K562 (cell line): ENCODE results near the gene SCAMP3. TPM values are rescaled to one million over a fixed set of nuclear protein-coding genes. Genes with fewer than 3 reads are reported as not detected.
A peak's percentile ranks its signal among the peaks of the same experiment; 100 is the strongest.

Experiments used
- ATF1 ChIP-seq, 2 experiments: fragments of 450-650 bp in 1 of 2; IDR thresholded peaks; 2 replicates each; pipeline ENCODE4 v1.6.1; 2016; ENCODE audit warnings: missing compliant biosample characterization in 1 of 2, missing genetic modification characterization in 1 of 2
- BCL6 ChIP-seq: fragments of 250-450 bp; sonication (Bioruptor Pico); IDR thresholded peaks from 2 replicates; pipeline ENCODE4 v1.4.0; 2020
- CBX5 ChIP-seq: IDR thresholded peaks from 2 replicates; pipeline ENCODE4 v1.6.1; 2014; ENCODE audit warnings: low read depth, borderline replicate concordance
- CCNT2 ChIP-seq: IDR thresholded peaks from 2 replicates; pipeline ENCODE4 v1.6.1; 2011; ENCODE audit warnings: borderline replicate concordance, low read depth, mild to moderate bottlenecking, moderate library complexity, mixed read lengths, low read length; ENCODE audit not compliant: insufficient read length; ENCODE audit errors: extremely low read depth
- CEBPG ChIP-seq, 3 experiments: fragments of 200-800 bp in 1 of 3; sonication (Bioruptor generic) in 1 of 3; sonication (generic) in 1 of 3; formaldehyde crosslinking in 1 of 3; IDR thresholded peaks in 2 of 3; conservative IDR thresholded peaks in 1 of 3; 2 replicates each; pipeline versions ENCODE4 v1.6.1 to v1.8.0; 2016 to 2022; ENCODE audit warnings: missing compliant biosample characterization in 2 of 3, missing genetic modification characterization in 2 of 3, mild to moderate bottlenecking in 1 of 3, missing genetic modification reagents in 1 of 3
- E2F8 ChIP-seq: fragments of 450-650 bp; IDR thresholded peaks from 2 replicates; pipeline ENCODE4 v1.7.1; 2018; ENCODE audit warnings: mild to moderate bottlenecking, low read depth; ENCODE audit not compliant: partially characterized antibody
- FOXJ2 ChIP-seq: fragments of 200-800 bp; sonication (Bioruptor generic); IDR thresholded peaks from 2 replicates; pipeline ENCODE4 v1.6.1; 2016; ENCODE audit warnings: missing genetic modification characterization, missing compliant biosample characterization
- HDAC8 ChIP-seq: fragments of 450-650 bp; IDR thresholded peaks from 2 replicates; pipeline ENCODE4 v1.6.1; 2016; ENCODE audit warnings: mild to moderate bottlenecking, missing genetic modification characterization, moderate library complexity, missing compliant biosample characterization
- IFI16 ChIP-seq: fragments of 250-450 bp; sonication (Bioruptor Pico); IDR thresholded peaks from 2 replicates; pipeline ENCODE4 v2.1.2; 2022; ENCODE audit warnings: mild to moderate bottlenecking, inconsistent platforms
- POLR2B ChIP-seq: fragments of 450-650 bp; IDR thresholded peaks from 2 replicates; pipeline ENCODE4 v1.6.1; 2018; ENCODE audit warnings: low read depth; ENCODE audit not compliant: partially characterized antibody
- POLR3A ChIP-seq: IDR thresholded peaks from 2 replicates; pipeline ENCODE4 v1.6.1; 2011; ENCODE audit warnings: borderline replicate concordance, mild to moderate bottlenecking, moderate library complexity; ENCODE audit not compliant: insufficient read length, insufficient read depth; ENCODE audit errors: extremely low read depth
- POU5F1 ChIP-seq: fragments of 150-350 bp; IDR thresholded peaks from 2 replicates; pipeline ENCODE4 v1.6.1; 2014; ENCODE audit warnings: borderline replicate concordance, low read length, low read depth, mild to moderate bottlenecking; ENCODE audit not compliant: partially characterized antibody
- PTRF ChIP-seq: fragments of 450-650 bp; IDR thresholded peaks from 2 replicates; pipeline ENCODE4 v1.6.1; 2016; ENCODE audit warnings: mild to moderate bottlenecking, missing genetic modification characterization, missing compliant biosample characterization
- PYGO2 ChIP-seq: fragments of 450-650 bp; IDR thresholded peaks from 2 replicates; pipeline ENCODE4 v1.6.1; 2016; ENCODE audit warnings: mild to moderate bottlenecking, missing genetic modification characterization, moderate library complexity, missing compliant biosample characterization
- RB1 ChIP-seq: fragments of 450-650 bp; IDR thresholded peaks from 2 replicates; pipeline ENCODE4 v1.6.1; 2017; ENCODE audit warnings: low read depth, mild to moderate bottlenecking
- RBM39 ChIP-seq: fragments of 200-400 bp; formaldehyde crosslinking; optimal IDR thresholded peaks from 2 replicates; pipeline ENCODE3; 2018; ENCODE audit warnings: low read depth, low read length
- SAP30 ChIP-seq: fragments of 200-600 bp; sonication (generic); IDR thresholded peaks from 2 replicates; pipeline ENCODE4 v1.6.1; 2012; ENCODE audit warnings: borderline replicate concordance, low read depth, mild to moderate bottlenecking, moderate library complexity, low read length, control low read depth, inconsistent platforms; ENCODE audit not compliant: insufficient read depth, poor library complexity, severe bottlenecking
- YY1 ChIP-seq, 3 experiments: IDR thresholded peaks; 2 replicates each; pipeline ENCODE4 v1.6.1; 2011; ENCODE audit warnings: low read length in 2 of 3, mild to moderate bottlenecking in 2 of 3, moderate library complexity in 2 of 3, borderline replicate concordance in 1 of 3, control low read depth in 1 of 3, low read depth in 1 of 3; ENCODE audit not compliant: insufficient read depth in 3 of 3, insufficient replicate concordance in 2 of 3, control insufficient read depth in 1 of 3, insufficient read length in 1 of 3; ENCODE audit errors: extremely low read depth in 1 of 3
- ZBTB5 ChIP-seq: fragments of 450-650 bp; IDR thresholded peaks from 2 replicates; pipeline ENCODE4 v1.6.1; 2017; ENCODE audit warnings: antibody characterized with exemption
- ZFPM2 ChIP-seq: fragments of 250-450 bp; sonication (Bioruptor Pico); IDR thresholded peaks from 2 replicates; pipeline ENCODE4 v1.5.1; 2022; ENCODE audit warnings: mild to moderate bottlenecking
- ZNF197 ChIP-seq: fragments of 200-800 bp; sonication (Bioruptor generic); IDR thresholded peaks from 2 replicates; pipeline ENCODE4 v1.6.1; 2016; ENCODE audit warnings: low read depth, missing genetic modification characterization, missing compliant biosample characterization
- ZNF282 ChIP-seq: sonication (generic); formaldehyde crosslinking; IDR thresholded peaks from 2 replicates; pipeline ENCODE4 v1.8.1; 2023; ENCODE audit warnings: missing genetic modification reagents
- polyA plus RNA-seq, 8 experiments: library from polyadenylated mRNA; depleted of rRNA in 4 of 8; stranded (reverse) in 5 of 8; unstranded in 3 of 8; fragments of >200 nt; fragmentation: Nextera tagmentation in 2 of 8; fragmentation: Illumina TruSeq in 1 of 8; extraction: Ambion mirVana in 2 of 8; extraction: Trizol in 1 of 8; gene quantifications; 2 replicates each; pipeline versions ENCODE4 v1.2.1 to v1.2.3, GENCODE V29; 2011 to 2014; ENCODE audit warnings: inconsistent platforms in 1 of 8, missing spikeins in 1 of 8
- total RNA-seq, 7 experiments: library from RNA; depleted of rRNA in 6 of 7; stranded (reverse); fragments of >200 nt in 6 of 7; fragmentation: Illumina TruSeq in 2 of 7; extraction: Trizol in 2 of 7; gene quantifications; 2 replicates each; pipeline versions ENCODE4 v1.2.1 to v1.2.3, GENCODE V29; 2011 to 2021; ENCODE audit warnings: low replicate concordance in 1 of 7

The SCAMP3 gene
- total and polyA plus RNA-seq, 9 of the 15 experiments (the other 6 are each of a cell fraction or from before 2014, with no cell fraction given): 14.2 to 131 (median 86.1) TPM

GRCh38 chr1:155307247-155307740 lies 45.1 kb upstream of the SCAMP3 start (continued):
- TF ChIP-seq ATF1 (CRISPR knock-in tag; IDR thresholded peaks at IDR 0.05) (no peak), ATF1 (tag; IDR thresholded peaks at IDR 0.05) (peak; percentile 75), RBM39 (no peak), E2F8 (no peak), IFI16 (CRISPR knock-in tag) (peak; percentile 89), CCNT2 (no peak), POLR3A (no peak), POU5F1 (no peak), SAP30 (no peak), ZNF282 (CRISPR knock-in tag) (no peak), ZFPM2 (CRISPR knock-in tag) (peak; percentile 81; the same call in 1 of the 2 replicates), POLR2B (no peak), PTRF (tag) (peak; percentile 97), HDAC8 (tag) (peak; percentile 98), PYGO2 (tag) (peak; percentile 96), FOXJ2 (tag) (no peak), YY1 (IDR thresholded peaks at IDR 0.05; ENCODE audit: borderline replicate concordance in 1 of 3, control insufficient read depth in 1 of 3, extremely low read depth in 1 of 3, insufficient read depth in 3 of 3, insufficient read length in 1 of 3, insufficient replicate concordance in 2 of 3, low read depth in 1 of 3, low read length in 2 of 3) (peak in 1 of 3 experiments; percentile 34), RB1 (no peak), ZNF197 (CRISPR knock-in tag) (peak; percentile 94), CBX5 (no peak), ZBTB5 (no peak), CEBPG (CRISPR knock-in tag; IDR thresholded peaks at IDR 0.05) (peak; percentile 13; the same call in 1 of the 2 replicates), CEBPG (tag; conservative IDR thresholded peaks at IDR 0.05 in 1 of 2, IDR thresholded peaks at IDR 0.05 in 1 of 2) (peak in 1 of 2 experiments; percentile 23; a peak in 1 of 4 replicates), BCL6 (CRISPR knock-in tag) (peak; percentile 93)
